ENCODE data around the gene GGCX.

GGCX gene

DNA sequence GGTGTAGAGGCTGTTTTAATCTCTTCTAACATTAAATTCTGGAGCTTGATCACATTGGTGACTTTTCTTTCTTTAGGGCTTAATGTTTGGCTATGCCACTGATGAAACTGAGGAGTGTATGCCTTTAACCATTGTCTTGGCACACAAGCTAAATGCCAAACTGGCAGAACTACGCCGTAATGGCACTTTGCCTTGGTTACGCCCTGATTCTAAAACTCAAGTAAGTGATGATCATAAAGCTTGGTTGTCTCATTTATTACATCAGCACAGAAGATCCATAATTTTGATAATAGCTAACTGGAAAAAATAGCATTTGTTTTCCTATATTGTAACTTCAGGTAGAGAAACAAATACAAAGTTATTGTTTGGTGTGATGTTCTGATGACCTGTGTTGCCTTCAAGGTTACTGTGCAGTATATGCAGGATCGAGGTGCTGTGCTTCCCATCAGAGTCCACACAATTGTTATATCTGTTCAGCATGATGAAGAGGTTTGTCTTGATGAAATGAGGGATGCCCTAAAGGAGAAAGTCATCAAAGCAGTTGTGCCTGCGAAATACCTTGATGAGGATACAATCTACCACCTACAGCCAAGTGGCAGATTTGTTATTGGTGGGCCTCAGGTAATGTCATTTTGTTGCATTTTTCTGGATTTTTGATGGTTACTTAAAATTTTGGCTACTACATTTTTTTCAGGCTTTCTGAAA is 19.4 kb downstream of the GGCX start:
- no peak for DNase-seq (ENCODE audit: low spot score)

DNA sequence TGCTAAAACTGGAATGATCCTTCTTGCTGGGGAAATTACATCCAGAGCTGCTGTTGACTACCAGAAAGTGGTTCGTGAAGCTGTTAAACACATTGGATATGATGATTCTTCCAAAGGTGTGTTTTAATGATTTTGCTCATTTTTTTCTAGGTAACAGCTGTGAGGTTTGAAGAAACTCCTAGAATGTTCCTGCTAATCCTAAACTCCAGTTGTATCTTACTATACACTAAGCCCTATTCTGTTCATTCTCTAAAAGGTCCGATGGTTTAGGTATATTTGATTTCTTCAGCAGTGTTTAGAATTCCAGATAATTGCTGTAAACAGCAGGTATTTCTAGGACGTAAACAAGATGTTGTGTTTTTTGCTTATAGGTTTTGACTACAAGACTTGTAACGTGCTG is 20.0 kb downstream of the GGCX start:
- no peak for DNase-seq (ENCODE audit: low spot score)

DNA sequence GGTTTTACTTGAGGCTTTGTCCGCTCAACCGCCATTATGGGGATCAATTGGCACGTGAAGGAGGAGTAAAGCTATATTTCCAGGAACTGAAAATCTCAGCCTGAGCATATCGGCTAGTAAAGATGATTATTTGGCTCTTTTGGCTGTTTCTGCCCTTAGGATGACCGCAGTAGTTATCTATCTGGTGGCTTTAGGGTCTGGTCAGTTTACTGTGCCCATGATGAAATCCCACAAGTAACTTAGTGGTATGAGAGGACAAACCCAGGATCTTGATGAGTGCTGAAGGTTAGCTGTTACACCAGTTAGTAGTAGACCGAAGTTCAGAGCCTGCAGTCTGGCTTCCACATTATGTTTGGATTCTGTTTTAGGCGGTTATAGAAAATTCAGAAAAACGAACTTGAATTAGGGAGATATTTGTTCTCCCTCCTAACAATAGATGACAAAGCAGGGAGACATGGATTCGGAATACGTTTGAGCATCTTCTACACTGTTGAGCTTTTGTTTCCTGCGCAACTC is 21.1 kb downstream of the GGCX start:
- DNase-seq (ENCODE audit: low spot score), result no peak

DNA sequence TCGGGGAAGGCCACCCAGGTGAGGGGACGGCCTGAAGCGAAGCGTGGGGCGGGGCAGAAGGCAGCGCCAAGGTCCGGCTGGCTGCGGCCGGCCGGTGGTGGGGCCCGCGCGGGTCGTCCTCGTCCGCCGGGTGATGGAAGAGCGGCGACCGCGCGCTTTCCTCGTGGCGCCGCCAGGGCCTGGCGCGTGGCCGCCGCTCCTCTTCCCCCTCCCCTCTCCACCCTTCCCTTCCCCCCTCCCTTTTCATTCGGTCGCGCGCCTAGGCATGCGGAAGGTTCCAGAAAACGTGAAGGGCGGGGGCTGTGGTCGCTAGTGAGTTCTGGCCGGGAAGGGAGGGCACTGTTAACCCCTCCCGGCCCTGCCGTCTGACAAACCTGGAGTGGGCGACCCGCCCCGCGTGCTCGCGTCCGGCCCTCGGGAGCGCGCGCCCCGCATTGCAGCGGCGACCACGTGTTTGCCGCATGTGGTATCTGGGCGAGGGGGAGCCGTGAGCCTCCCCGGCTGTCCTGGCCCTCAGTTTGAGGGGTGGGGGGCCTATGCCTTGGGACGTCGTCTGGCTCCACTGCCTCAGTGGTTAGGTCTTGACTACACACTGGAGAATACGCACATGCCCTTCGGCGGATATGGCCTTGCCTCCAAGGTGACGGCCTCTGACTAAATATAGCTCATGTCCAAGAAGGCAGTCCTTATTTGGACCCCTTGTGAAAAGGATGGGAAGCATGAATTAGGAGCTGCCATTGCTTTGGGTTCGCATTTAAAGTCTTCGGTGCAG is 21.7 kb downstream of the GGCX start:
- DNase-seq (ENCODE audit: low spot score), result peak; percentile 65

DNA sequence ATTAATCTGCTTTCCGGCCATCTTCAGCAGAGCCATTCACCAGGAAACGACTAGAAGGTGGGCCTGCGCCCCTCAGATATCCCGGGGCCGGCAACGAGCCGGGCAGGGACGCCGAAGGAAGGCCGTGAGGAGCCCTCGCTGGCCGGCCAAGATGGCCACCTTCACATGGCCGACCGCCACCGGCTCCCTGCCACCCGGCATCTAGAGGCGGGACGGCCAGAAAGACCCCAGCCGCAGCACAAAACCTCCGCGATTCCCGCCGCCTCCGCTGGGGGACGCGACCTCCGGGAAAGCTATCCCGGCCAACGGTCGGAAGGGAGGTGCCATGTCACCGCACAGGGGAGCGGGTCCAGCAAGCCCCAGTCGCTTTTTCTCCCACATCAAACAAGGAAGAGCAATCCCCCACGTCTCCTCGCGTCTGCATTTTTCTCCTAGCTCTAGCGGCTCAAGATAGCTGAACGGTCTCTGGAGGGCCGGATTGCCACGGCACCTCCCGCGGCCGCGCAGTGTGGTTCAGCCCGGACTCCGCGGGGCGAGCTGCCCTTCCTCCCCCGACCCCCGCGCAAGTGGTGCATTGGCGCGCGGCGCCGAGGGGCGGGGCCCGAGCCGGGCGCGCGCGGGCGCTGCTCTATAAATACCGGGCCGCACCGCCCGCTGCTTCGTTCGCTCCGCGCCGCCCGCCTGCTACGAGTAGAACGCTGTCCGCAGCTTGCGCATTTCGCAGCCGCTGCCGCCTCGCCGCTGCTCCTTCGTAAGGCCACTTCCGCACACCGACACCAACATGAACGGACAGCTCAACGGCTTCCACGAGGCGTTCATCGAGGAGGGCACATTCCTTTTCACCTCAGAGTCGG is 22.6 kb downstream of the GGCX start, which contains the start of gene MAT2A:
Gene MAT2A, plus strand, starts transcription at position 662 of the 854 bp plus-strand sequence. Its CDS starts 120 bp downstream, at position 782.
- peak; percentile 93 for DNase-seq (ENCODE audit: low spot score)

DNA sequence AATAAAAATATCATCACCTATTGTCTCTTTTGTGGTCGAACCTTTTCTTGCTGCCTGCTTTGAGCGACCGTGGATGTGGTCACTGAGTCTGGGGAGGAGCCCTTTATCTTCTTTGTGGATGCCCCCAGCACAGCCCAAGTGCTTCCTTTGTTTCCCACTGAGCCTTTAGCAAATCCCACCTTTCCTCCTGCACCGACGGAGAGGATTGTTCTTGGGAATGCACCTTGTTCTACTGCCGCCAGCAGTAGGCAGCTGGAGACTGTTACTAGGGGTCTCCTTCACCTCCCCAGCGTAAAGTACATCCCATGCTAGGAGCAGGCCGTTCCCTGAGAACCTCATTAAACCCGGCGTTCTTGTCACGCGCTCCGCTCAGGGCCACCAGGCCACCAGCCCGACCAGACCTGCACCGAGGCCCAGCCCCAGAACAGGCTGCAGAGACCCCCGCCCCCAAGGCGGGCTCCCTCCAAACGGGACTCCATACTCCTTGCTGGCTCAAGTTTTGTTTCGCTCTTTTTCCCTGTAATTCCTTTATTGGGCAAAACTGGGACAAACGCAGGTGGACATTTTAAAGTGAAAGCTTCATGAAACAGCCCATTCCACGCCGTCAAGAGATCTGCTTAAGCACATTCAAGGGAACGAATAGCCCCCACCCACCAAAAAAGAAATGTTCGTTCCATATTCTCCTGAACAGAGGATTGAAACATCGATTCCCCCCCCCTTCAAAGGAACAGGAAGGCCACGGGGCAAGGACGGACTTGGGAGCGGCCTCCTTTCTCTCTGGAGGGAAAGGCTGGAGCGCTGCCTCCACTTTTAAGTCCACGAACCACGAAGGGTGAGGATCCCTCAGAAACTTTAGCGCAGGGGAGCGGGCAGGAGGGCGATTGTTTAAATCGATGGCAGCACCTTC is 23.4 kb downstream of the GGCX start:
- DNase-seq (ENCODE audit: low spot score), result peak; percentile 93

DNA sequence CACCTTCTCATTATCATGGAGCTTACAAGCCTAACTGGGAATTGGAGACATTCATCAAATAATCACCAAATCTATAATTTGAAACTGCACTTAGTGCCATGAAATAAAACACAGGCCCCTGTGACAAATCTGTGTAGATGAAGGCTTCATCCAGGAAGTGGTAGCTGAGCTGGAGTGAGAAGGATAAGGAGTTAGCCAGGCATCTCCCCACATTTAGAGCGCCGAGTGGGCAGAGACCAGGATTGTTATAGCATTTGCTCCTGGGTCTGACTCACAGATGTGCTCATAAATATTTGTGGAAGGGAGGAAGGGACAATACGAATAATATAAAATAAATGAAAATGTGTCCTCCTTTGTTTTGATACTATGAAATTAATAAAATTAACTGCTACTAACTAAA is 24.8 kb downstream of the GGCX start:
- no peak for DNase-seq (ENCODE audit: low spot score)

DNA sequence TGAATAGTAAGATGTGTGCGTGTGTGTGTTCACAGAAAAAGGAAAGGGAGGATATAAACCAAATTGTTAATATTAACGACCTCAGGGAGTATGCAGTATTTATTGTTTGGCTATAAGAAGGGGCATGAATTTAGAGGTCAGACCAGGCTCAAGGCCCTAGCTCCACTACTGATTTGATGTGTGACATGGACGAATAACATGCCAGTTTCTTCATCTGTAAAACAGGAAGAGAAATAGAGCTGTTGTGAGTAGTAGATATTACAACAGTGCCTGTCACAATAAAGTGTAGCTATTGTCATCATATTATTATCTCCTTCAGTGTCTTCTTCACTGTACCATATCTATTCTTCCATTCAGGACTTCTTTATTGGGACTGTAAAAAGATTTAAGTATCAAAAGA is 26.4 kb downstream of the GGCX start:
- DNase-seq (ENCODE audit: low spot score), result no peak

DNA sequence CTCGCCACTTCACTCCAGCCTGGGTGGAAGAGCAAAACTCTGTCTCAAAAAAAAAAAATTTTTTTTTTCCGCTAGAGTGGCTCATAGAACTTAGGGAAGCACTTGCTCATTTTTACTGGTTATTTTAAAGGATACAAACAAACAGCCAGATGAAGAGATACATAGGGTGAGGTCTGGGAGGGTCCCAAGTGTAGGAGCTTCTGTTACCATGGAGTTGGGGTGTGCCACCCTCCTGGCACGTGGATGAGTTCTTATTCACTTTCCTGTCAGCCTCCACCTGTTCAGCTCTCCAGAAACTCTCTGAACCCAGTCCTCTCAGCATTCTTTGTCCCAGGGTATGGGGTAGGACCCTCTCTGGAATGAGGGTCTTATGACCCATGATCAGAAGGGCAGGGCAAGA is 27.2 kb downstream of the GGCX start:
- no peak for DNase-seq (ENCODE audit: low spot score)

DNA sequence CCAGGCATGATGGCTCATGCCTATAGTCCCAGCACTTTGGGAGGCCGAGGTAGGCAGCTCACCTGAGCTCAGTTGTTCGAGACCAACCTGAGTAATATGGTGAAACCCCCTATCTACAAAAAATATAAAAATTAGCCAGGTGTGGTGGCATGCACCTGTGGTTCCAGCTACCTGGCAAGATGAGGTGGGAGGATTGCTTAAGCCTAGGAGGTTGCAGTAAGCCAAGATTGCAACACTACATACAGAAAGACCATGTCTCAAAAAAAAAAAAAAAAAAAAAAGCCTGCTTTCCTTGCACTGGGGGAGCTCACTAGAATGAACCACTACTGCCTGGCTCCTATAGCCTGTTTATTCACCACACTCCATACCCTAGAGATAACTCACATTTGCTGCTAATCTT is 29.7 kb downstream of the GGCX start:
- DNase-seq (ENCODE audit: low spot score), result no peak

DNA sequence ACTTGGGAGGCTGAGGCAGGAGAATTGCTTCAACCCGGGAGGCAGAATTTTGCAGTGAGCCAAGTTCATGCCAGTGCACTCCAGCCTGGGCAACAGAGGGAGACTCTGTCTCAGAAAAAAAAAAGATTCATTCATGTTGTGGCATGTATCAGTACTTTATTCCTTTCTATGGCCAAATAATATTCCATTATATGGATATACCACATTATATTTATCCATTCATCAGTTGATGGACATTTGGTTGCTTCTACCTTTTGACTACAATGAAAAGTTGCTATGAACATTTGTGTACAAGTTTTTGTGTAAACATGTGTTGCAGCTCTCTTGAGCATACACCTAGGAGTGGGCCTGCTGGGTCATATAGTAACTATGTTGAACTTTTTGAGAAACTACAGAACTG is 31.5 kb downstream of the GGCX start:
- no peak for DNase-seq (ENCODE audit: low spot score)

DNA sequence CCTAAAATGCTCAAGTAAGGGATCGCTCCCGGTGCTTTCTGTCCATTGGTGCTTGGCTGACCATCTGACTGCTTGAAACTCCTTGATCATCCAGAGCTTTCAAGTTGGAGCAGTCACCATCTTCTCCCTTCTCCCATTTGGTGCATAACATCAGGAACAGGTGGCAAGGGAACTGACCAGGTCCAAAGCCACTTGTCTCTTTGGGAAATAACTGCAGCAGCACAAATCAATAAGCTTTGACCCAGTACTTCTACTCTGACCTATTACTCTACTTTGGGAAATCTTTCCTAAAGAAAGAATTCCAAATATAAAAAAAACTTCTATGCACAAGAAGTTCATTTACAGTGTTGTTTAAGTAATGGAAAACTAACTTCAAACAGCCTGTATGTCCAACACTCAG is 32.9 kb downstream of the GGCX start:
- no peak for DNase-seq (ENCODE audit: low spot score)

DNA sequence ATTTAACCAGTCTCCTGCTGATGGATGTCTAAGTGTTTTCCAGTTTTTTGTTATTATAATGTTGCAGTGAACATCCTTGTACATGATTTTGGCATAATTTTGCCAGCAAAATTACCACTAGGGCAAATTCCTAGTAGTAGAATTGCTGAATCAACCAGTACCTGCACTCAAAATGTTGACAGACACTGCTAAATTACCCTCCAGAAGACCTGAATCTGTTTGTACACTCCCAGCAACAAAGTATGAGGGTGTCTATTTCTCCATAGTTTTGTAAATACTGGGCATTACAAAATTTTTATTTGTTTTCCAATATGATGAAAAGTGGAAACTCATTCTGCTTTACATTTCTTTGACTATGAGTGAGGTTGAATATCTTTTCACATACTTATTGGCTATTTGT is 33.5 kb downstream of the GGCX start:
- DNase-seq (ENCODE audit: low spot score), result no peak

DNA sequence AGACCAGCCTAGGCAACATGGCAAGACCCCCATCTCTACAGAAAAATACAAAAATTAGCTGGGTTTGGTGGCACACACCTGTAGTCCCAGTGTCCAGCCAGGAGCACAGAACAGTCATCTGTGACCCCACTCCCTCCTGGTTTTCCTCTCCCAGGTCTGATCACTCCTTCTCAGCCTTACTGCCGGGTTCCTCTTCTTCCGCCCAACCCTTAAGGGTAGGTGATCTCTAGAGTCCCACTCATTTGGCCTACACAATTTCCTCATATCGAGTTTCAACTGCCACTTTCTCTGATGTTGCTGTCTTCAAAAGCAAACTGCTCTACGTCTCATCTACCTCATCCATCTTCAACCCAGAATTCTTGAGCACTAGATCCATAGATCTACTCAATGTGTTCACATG is 35.7 kb downstream of the GGCX start:
- DNase-seq (ENCODE audit: low spot score), result no peak

DNA sequence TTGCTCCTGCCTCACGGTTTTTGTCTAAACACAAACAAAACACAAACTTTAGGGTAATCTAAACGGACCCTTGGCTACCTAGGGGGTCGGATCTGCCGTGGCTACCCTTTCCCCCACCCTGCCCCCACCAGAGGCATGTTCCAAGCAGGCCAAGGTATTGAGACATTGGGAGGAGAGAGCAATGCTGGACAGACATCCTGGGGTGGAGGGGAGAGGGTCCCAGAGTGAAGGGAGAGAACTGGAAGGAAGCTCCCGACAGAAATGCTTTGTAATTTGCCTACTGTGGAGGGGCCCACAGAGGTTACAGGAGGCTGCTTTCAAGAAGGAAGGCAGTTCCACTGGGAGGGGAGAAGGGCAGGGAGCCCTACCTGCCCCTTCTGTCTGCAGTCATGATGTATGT is 36.3 kb downstream of the GGCX start:
- peak; percentile 32 for DNase-seq (ENCODE audit: low spot score)

DNA sequence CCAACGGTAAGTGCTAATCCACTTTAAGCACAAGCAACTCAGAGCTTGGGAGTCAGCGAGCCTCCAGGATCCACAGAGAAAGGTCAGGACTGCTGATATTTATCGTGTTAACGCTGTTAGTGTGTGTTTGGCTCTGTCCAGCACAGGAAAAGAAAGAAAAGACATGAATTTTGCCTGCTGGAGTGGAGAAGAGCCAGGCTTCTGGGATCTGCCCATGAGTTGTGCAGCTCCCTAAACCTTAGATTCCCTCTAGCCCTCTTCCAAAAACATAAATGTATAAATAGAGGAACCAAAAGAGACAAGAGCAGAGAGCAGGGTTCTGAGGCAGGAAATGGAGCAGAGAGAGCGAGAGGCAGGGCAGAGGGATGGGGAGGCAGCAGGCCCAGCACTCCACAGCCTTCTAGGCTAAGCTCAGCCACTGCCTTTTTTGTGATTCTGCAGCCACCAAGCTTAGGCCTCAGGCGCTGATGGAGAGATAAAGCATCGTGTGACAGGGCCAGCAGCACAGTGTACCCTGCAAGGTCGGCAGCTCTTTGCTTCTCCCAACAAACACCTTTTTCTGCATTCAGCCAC is 36.9 kb downstream of the GGCX start:
- peak; percentile 89 for DNase-seq (ENCODE audit: low spot score)

DNA sequence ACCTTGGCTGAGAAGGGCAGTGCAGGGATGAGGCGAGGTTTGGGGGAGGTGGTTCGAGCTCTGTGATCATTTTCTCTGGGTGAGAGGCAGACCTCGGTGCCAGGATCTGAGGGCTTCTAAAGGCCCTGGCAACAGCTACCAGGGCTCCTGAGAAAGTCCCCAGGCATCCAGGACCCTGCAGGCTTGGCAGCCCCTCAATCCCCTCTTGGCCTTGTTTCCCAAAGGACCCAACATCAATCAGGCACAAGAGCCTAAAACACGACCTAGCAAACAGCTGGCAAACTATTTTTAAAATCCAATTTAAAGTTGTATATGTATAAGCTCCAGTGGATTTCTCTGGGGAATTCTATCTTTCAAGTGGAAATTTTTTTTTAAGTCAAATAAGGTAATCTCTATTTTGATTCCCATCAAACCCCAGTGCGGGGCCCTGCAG is 37.4 kb downstream of the GGCX start:
- DNase-seq (ENCODE audit: low spot score), result no peak

DNA sequence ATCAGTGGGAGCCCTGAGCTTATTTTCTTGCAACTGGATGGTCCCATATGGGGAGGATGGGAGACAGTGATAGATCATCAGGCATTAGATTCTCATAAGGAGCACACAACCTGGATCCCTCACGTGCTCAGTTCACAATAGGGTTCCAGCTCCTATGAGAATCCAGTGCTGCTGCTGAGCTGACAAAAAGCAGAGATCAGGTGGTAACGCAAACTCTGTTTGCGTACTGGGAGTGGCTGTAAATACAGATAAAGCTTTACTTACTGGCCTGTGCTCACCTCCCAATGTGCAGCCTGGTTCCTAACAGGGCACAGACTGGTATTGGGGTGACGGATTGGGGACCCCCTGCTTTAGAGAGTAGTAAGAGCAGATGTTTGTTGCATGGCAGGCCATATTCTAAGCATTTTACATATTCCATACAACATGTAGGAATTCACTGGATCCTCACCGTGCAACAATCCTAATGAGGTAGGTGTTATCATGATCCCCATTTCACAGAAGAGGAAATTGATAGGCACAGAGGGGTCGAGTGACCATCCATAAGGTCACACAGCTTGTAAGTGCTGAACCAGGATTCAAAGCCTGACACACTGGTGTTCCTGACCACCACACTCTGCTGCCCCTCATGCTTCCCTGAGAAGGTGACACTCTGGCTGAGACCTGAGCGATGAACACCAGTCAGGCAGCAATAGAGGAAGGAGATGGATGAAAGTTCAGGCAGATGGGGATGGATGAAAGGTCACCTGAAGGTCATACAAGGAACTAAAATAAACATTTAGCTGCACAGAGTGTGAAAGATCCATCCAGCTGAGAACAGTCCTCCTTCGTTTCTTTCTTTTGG is 38.0 kb downstream of the GGCX start:
- DNase-seq (ENCODE audit: low spot score), result no peak

DNA sequence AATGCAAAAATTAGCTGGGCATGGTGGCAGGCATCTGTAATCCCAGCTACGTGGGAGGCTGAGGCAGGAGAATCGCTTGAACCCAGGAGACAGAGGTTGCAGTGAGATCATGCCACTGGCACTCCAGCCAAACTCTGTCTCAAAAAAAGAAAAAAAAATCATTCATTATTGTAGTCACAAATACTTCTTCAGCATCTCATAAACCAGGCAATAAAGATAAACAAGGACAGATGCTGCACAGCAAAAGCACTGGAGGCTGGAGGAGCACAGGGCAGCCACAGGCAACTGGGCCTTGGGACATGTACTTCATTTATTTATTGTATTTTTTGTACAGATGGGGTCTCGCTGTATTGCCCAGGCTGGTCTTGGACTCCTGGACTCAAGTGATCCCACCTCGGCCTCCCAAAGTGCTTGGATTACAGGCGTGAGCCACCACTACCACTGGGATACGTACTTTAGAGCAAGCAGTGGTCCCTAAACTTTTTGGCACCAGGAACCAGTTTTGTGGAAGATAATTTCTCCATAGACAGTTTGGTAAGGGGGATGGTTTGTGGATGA is 39.1 kb downstream of the GGCX start:
- no peak for DNase-seq (ENCODE audit: low spot score)

Data from SK-N-DZ (cell line).